Stromal cell of bone marrow (primary cell): ENCODE data around the gene CHL1.
A peak's percentile ranks its signal among the peaks of the same experiment; 100 is the strongest.

ENCODE experiments used
- DNase-seq: peaks from one replicate; pipeline ENCODE4 v3.0.0-alpha.2; 2012; ENCODE audit warnings: low read depth

The CHL1 gene

DNA sequence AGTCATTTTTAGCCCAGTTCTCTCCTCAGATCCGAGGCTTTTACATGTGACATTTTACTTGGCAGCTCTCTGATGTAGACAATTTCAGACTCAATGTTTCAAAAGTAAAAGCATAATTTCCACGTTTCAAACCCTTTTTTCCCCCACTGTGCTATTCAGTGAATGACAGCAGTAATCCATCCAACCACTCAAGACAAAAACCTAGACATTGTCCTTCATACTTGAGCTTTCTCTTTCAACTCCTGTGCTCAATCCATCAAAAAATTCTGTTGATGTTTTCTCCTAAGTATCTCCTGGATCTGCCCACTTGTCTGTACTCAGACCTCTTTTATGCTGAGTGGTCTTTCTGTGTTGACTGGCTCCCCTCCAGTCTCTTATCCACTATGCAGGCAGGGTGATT lies 214.7 kb downstream of the CHL1 start:
- DNase-seq, result no peak

GRCh38 chr3:414063-414462 lies 217.5 kb downstream of the CHL1 start:
- DNase-seq, result peak; percentile 2

DNA sequence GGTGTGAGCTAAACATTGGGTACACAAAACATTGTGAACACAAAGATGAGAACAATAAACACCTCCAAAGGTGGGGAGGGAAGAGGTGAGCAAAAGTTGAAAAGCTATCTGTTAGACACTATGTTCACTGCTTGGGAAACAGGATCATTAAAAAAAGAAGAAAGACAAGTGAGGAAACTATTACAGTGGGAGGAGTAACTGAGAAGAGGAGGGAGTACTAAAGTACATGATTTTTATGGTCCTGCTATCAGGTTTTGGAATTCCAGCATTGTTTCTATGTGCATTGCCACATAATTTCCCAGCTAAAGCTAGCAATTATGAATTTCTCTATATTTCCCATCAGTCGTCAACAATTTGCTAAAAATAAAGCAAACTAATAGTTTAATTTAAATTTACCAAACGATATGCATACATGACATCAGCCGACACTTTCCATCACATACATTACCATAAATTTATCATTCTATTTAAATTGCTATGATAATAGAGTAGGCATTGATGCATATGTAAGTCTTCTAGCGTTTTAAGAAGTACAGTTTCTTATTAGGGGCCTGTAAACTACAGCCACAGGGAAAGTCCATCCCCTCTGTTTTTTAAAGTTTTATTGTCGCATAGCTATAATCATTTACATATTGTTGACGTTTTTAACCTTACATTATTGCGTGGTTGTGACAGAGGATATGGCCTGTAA lies 221.8 kb downstream of the CHL1 start:
- no peak for DNase-seq

GRCh38 chr3:420584-420983 lies 224.0 kb downstream of the CHL1 start:
- no peak for DNase-seq

- DNase-seq, result no peak
These were observed 228.5 kb downstream of the CHL1 start for GRCh38 chr3:425079-425478.

GRCh38 chr3:426072-426471 lies 229.5 kb downstream of the CHL1 start:
- DNase-seq, result no peak

DNA sequence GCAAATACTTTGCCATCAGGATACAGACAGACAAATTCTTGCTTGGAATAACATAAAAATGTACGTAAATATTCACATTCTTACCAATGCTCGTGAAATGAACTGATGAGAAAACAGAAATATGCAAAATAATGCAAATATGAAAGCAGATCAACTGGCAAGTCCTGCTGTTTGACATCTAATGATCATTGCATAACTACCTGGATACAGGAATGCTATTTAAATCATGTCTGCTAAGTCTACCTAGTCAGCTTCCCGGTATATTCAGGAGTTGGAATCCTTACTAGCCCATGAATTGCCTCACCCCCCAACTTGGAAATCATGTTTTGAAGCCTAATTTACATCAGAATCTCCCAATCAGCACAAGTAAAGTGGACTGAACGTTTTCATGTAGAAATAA lies 230.6 kb downstream of the CHL1 start:
- DNase-seq, result no peak

DNA sequence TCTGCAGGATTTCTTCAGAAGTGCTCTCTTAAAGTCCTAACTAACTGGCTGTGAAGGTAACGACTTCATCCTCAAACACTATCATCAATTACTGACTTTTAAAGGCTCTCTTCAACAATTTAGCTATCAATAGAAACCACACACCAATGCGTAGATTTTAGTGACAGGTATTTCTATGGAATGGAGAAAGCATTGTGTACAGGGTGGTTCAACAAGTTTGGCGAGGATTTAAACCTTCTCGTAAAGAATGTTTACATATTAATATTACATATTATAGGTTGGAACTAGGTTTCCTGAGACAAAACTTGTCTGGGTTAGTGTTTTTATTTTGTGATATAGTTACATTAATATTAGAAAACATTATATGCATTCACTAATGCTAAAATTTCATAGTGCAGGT lies 233.6 kb downstream of the CHL1 start:
- no peak for DNase-seq

DNA sequence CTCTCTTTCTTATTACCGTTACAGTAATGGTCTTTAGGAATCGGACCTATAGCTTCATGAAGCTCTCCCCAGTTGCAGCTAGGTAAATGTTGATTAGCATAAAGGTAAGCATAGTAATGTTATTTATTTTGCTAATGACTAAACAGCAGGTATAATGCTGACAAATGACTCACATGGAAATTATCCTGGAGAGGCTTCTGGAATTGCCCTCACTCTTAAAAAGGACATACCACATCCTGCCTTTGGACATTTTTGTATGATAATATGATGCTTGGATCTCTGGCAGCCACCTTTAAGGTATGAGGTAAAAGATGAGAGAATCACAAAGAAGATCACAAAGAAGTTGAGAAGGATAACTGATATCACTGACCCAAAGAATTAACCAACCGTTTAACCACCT lies 238.6 kb downstream of the CHL1 start:
- DNase-seq, result no peak

GRCh38 chr3:436053-436452 lies 239.5 kb downstream of the CHL1 start:
- DNase-seq, result no peak

- no peak for DNase-seq
These were observed 244.3 kb downstream of the CHL1 start for GRCh38 chr3:440826-441225.

DNA sequence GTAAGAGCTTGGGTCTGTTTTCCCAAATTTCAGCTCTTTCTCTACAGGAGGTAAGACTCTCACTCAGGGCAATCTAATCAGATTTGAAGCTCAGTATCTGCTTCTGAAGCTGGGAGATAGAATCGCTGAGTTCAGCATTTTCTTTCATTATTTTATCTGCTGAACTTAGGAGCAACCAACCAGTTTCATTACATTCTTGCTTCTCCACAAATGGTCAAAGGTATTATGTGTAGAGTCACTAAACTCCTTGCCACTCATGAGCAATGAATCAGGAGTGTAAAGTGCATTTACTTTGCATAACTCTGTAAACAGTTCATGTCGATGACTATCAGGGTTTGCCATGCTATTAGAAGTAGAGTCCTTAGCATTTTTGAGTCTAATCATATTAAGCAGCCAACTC lies 249.4 kb downstream of the CHL1 start:
- DNase-seq, result no peak

- DNase-seq, result no peak
These were observed 251.1 kb downstream of the CHL1 start for GRCh38 chr3:447671-448070.

GRCh38 chr3:449711-450110 lies 253.1 kb downstream of the CHL1 start:
- DNase-seq, result no peak

GRCh38 chr3:452221-452620 lies 255.7 kb downstream of the CHL1 start:
- DNase-seq, result no peak

DNA sequence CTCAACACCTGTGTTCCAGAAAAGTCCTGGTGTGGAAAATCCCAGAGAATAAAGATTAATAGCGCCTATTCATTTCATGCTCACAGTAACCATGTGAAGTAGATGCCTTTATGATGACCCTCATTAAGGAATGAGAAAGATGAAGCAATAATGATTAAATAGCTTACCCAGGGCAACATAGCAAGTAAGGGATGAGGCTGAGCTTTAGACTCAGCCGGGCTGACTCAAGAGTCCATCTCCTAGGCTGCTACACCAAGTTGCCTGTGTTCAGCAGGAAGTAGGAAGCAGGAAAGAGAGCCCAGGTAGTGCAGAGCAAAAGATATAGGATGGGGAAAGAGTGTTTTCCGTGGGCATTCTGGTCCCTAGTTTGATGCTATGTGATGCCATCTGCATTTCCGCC lies 256.5 kb downstream of the CHL1 start:
- no peak for DNase-seq

GRCh38 chr3:454986-455385 lies 258.4 kb downstream of the CHL1 start:
- DNase-seq, result no peak

- DNase-seq, result no peak
These were observed 261.6 kb downstream of the CHL1 start for GRCh38 chr3:458124-458523.

DNA sequence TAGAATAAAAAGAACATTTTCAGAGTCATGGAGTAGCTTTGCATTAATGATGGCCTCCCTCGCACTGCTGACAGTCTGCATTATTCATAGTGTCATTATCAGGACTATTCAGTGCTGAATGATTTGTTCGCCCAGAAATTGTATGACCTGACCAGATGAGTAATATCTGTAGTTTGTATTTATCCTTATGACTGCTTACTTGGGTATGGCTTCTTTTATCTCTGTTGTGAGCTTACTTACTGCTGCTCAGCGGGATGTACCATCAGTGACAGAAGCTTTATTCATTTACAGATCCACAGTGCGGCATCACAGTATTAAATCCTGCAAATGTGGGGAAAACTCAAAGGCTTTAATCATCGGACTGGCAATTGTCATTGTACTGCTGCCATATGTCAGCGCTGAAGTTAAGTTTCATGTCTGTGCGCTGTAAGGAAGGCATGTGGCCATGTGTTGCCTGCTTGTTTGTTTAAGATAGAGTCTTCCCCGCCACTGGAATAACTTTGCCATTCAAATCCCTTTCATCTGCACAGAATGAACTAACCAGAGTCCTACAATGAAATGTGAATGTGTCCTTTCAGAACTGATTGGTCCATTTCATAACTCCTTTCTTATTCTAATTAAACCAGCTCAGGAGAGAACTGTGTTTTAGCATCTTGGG lies 262.2 kb downstream of the CHL1 start:
- DNase-seq, result no peak
